GM23248 (cell line): Measurements from ENCODE around the gene PTPRN2. TPM values are rescaled to one million over a fixed set of nuclear protein-coding genes. Genes with fewer than 3 reads are reported as not detected.

Experiments
- DNase-seq: peaks from one replicate; pipeline ENCODE4 v3.0.0-alpha.2; 2015
- H2AFZ ChIP-seq: fragments of 200-600 bp; sonication (generic); 2 replicates; pipeline ENCODE4 v1.6.1; 2016; ENCODE audit warnings: antibody characterized with exemption
- H3F3A ChIP-seq: fragments of 200-600 bp; sonication (generic); 2 replicates; pipeline ENCODE4 v1.6.1; 2016; ENCODE audit warnings: mild to moderate bottlenecking, antibody characterized with exemption, mixed run types; ENCODE audit not compliant: insufficient read depth
- H3K27ac ChIP-seq: fragments of 200-600 bp; sonication (generic); 2 replicates; pipeline ENCODE4 v1.5.1; 2016; ENCODE audit warnings: mild to moderate bottlenecking
- H3K27me3 ChIP-seq: fragments of 200-600 bp; sonication (generic); replicated peaks from 2 replicates; pipeline ENCODE4 v1.6.1; 2016; ENCODE audit warnings: mild to moderate bottlenecking; ENCODE audit not compliant: insufficient read depth
- H3K36me3 ChIP-seq: fragments of 200-600 bp; sonication (generic); 2 replicates; pipeline ENCODE4 v1.6.1; 2016; ENCODE audit warnings: low read depth, mild to moderate bottlenecking
- H3K4me1 ChIP-seq: fragments of 200-600 bp; sonication (generic); 2 replicates; pipeline ENCODE4 v1.6.1; 2016; ENCODE audit warnings: mild to moderate bottlenecking; ENCODE audit not compliant: insufficient read depth
- H3K4me2 ChIP-seq: fragments of 200-600 bp; sonication (generic); one replicate; pipeline ENCODE4 v1.6.1; 2016; ENCODE audit warnings: mild to moderate bottlenecking; ENCODE audit not compliant: unreplicated experiment
- H3K4me3 ChIP-seq: fragments of 200-600 bp; sonication (generic); 2 replicates; pipeline ENCODE4 v1.5.1; 2016; ENCODE audit warnings: mild to moderate bottlenecking
- H3K79me2 ChIP-seq: fragments of 200-600 bp; sonication (generic); 2 replicates; pipeline ENCODE4 v1.6.1; 2016; ENCODE audit warnings: mild to moderate bottlenecking; ENCODE audit not compliant: insufficient read depth
- H3K9ac ChIP-seq: fragments of 200-600 bp; sonication (generic); 2 replicates; pipeline ENCODE4 v1.6.1; 2016; ENCODE audit warnings: mild to moderate bottlenecking
- H3K9me2 ChIP-seq: fragments of 200-600 bp; sonication (generic); 2 replicates; pipeline ENCODE4 v1.6.1; 2016; ENCODE audit warnings: mixed run types, mild to moderate bottlenecking, moderate library complexity; ENCODE audit not compliant: insufficient read depth
- H3K9me3 ChIP-seq: fragments of 200-600 bp; sonication (generic); one replicate; pipeline ENCODE4 v1.6.1; 2017; ENCODE audit warnings: low read depth
- H4K20me1 ChIP-seq: fragments of 200-600 bp; sonication (generic); 2 replicates; pipeline ENCODE4 v1.6.0; 2016; ENCODE audit not compliant: insufficient read depth
- EZH2 ChIP-seq: fragments of 200-600 bp; sonication (generic); IDR thresholded peaks from 2 replicates; pipeline ENCODE4 v1.6.1; 2018; ENCODE audit warnings: antibody characterized with exemption, mild to moderate bottlenecking; ENCODE audit not compliant: insufficient read depth, poor library complexity, severe bottlenecking
- EZH2phosphoT487 ChIP-seq: fragments of 200-600 bp; sonication (generic); IDR thresholded peaks from 2 replicates; pipeline ENCODE4 v1.6.1; 2018; ENCODE audit warnings: antibody characterized with exemption, moderate library complexity, mild to moderate bottlenecking, low read depth; ENCODE audit not compliant: insufficient read depth
- WGBS, 2 experiments: methylation state at CpG; one replicate each; pipeline ENCODE4 v1.1.6; 2015 to 2017; ENCODE audit warnings: low lambda C conversion rate in 2 of 2, low coverage in 1 of 2; ENCODE audit errors: missing lambda C conversion rate in 2 of 2; 5-methylcytosine and 5-hydroxymethylcytosine counted together
- in situ Hi-C: fragments of 300-500 bp; cut with MboI; formaldehyde crosslinking; loops from 2 replicates; pipeline ENCODE4 v1.15.0; 2020
- polyA plus RNA-seq: library from polyadenylated mRNA; unstranded; fragments of >200 nt; fragmentation: Nextera tagmentation; extraction: Ambion mirVana; gene quantifications from 2 replicates; pipeline ENCODE4 v1.2.1, GENCODE V29; 2016
- total RNA-seq: library from RNA; depleted of rRNA; stranded (reverse); fragments of >200 nt; shearing (Covaris generic); gene quantifications from 2 replicates; pipeline ENCODE4 v1.2.3, GENCODE V29; 2014

Gene PTPRN2
- total and polyA plus RNA-seq, 2 experiments from 2014 or later: 0.13 TPM; not detected in 1

- H2AFZ ChIP-seq: no peak overlapping the region
- no peak overlapping the region for H3K4me2 ChIP-seq
- no peaks in the 10 kb centered on the region for H3K9me3 ChIP-seq
- H4K20me1 ChIP-seq: no peaks in the 10 kb centered on the region
- 43 to 44% methylated on average over 24 of the region's 24 CpGs for WGBS, 2 experiments
- no peak overlapping the region for H3K9ac ChIP-seq
- no peaks in the 10 kb centered on the region for H3K4me1 ChIP-seq
- in situ Hi-C loops: no loop called here
- TF ChIP-seq EZH2: no peak
- no peak for TF ChIP-seq EZH2phosphoT487
- H3K4me3 ChIP-seq: no peak overlapping the region
- no peak overlapping the region for H3K27ac ChIP-seq
- DNase-seq: no peak
- no peaks in the 10 kb centered on the region for H3K27me3 ChIP-seq
- H3K9me2 ChIP-seq: no peaks in the 10 kb centered on the region
- H3F3A ChIP-seq: no peaks in the 10 kb centered on the region
- H3K36me3 ChIP-seq: no peaks in the 10 kb centered on the region
- H3K79me2 ChIP-seq: no peaks in the 10 kb centered on the region
Measured at GRCh38 chr7:157548691-157549303, 1038.8 kb downstream of the PTPRN2 start.

- no peaks in the 10 kb centered on the region for H3K9me2 ChIP-seq
- H3K27ac ChIP-seq: no peak overlapping the region
- no peak overlapping the region for H3K4me2 ChIP-seq
- no peaks in the 10 kb centered on the region for H3F3A ChIP-seq
- no peaks in the 10 kb centered on the region for H3K9me3 ChIP-seq
- no peaks in the 10 kb centered on the region for H3K79me2 ChIP-seq
- no peak for DNase-seq
- no peak overlapping the region for H3K4me3 ChIP-seq
- no peaks in the 10 kb centered on the region for H3K36me3 ChIP-seq
- no peak overlapping the region for H2AFZ ChIP-seq
- TF ChIP-seq EZH2phosphoT487 (no peak), EZH2 (no peak)
- in situ Hi-C loops: no loop called here
- no peak overlapping the region for H3K9ac ChIP-seq
- 59 to 60% methylated on average over 23 of the region's 23 CpGs for WGBS, 2 experiments
- no peaks in the 10 kb centered on the region for H4K20me1 ChIP-seq
- no peaks in the 10 kb centered on the region for H3K27me3 ChIP-seq
- no peaks in the 10 kb centered on the region for H3K4me1 ChIP-seq
Measured at GRCh38 chr7:157547611-157548010, 1040.0 kb downstream of the PTPRN2 start.

- no peak overlapping the region for H2AFZ ChIP-seq
- no peak overlapping the region for H3K4me3 ChIP-seq
- H3K36me3 ChIP-seq: no peaks in the 10 kb centered on the region
- no peaks in the 10 kb centered on the region for H3K9me3 ChIP-seq
- 27 to 29% methylated on average over 6 to 7 of the region's 7 CpGs for WGBS, 2 experiments
- H3K4me1 ChIP-seq: no peaks in the 10 kb centered on the region
- no peaks in the 10 kb centered on the region for H3K79me2 ChIP-seq
- in situ Hi-C loops: no loop called here
- H3K9me2 ChIP-seq: no peaks in the 10 kb centered on the region
- TF ChIP-seq EZH2phosphoT487 (no peak), EZH2 (no peak)
- no peak for DNase-seq
- H3K4me2 ChIP-seq: no peak overlapping the region
- H3K9ac ChIP-seq: no peak overlapping the region
- H3F3A ChIP-seq: no peaks in the 10 kb centered on the region
- H3K27me3 ChIP-seq: no peaks in the 10 kb centered on the region
- H3K27ac ChIP-seq: no peak overlapping the region
- no peaks in the 10 kb centered on the region for H4K20me1 ChIP-seq
Measured at GRCh38 chr7:157547102-157547501, 1040.5 kb downstream of the PTPRN2 start.

GRCh38 chr7:157545681-157546060, 1042.0 kb downstream of the PTPRN2 start:
- WGBS, 2 experiments: 66 to 68% methylated on average over 17 of the region's 17 CpGs
- H3K79me2 ChIP-seq: no peaks in the 10 kb centered on the region
- no peak overlapping the region for H3K4me3 ChIP-seq
- no peaks in the 10 kb centered on the region for H3K36me3 ChIP-seq
- in situ Hi-C loops: no loop called here
- no peak overlapping the region for H3K4me2 ChIP-seq
- H3K9me3 ChIP-seq: no peaks in the 10 kb centered on the region
- no peaks in the 10 kb centered on the region for H4K20me1 ChIP-seq
- DNase-seq: no peak
- H3K27me3 ChIP-seq: no peaks in the 10 kb centered on the region
- H2AFZ ChIP-seq: no peak overlapping the region
- H3K9me2 ChIP-seq: no peaks in the 10 kb centered on the region
- TF ChIP-seq EZH2phosphoT487 (no peak), EZH2 (no peak)
- H3F3A ChIP-seq: no peaks in the 10 kb centered on the region
- no peaks in the 10 kb centered on the region for H3K4me1 ChIP-seq
- H3K9ac ChIP-seq: no peak overlapping the region
- no peak overlapping the region for H3K27ac ChIP-seq
